Muscle of leg (tissue), 11 donors: ENCODE measurements around the gene UBE2L5. TPM values are rescaled to one million over a fixed set of nuclear protein-coding genes. Genes with fewer than 3 reads are reported as not detected.

Source experiments
- DNase-seq: peaks from one replicate; pipeline ENCODE4 v3.0.0; 2013
- H3K27ac ChIP-seq: one replicate; pipeline ENCODE4 v1.5.1; 2013; ENCODE audit warnings: mild to moderate bottlenecking, low read length, control low read depth
- H3K27me3 ChIP-seq: one replicate; pipeline ENCODE4 v1.6.1; 2013; ENCODE audit warnings: low read length; ENCODE audit not compliant: control insufficient read depth, insufficient read depth
- H3K36me3 ChIP-seq: one replicate; pipeline ENCODE4 v1.6.1; 2013; ENCODE audit warnings: low read length; ENCODE audit not compliant: control insufficient read depth, insufficient read depth
- H3K4me1 ChIP-seq: one replicate; pipeline ENCODE4 v1.6.1; 2013; ENCODE audit warnings: low read length; ENCODE audit not compliant: control insufficient read depth, insufficient read depth
- H3K4me3 ChIP-seq: one replicate; pipeline ENCODE4 v1.5.1; 2013; ENCODE audit warnings: low read length, control low read depth
- H3K9me3 ChIP-seq: replicated peaks from 2 replicates; pipeline ENCODE4 v1.6.1; 2013; ENCODE audit warnings: low read depth, low read length; ENCODE audit not compliant: control insufficient read depth
- WGBS: methylation state at CpG from one replicate; pipeline ENCODE4 v1.1.5; 2013; ENCODE audit warnings: missing lambda C conversion rate; ENCODE audit not compliant: insufficient coverage; 5-methylcytosine and 5-hydroxymethylcytosine counted together
- polyA plus RNA-seq, 8 donors: library from polyadenylated mRNA; unstranded; fragments of 120-200 nt; gene quantifications; one replicate each; pipeline versions ENCODE4 v1.2.1 to v1.2.3, GENCODE V29; 2013; ENCODE audit warnings: inconsistent platforms in 1 of 8, low replicate concordance in 1 of 8; ENCODE audit not compliant: insufficient read length in 8 of 8, insufficient read depth in 1 of 8
- total RNA-seq: library from RNA; stranded (reverse); fragments of 120-200 nt; gene quantifications from one replicate; pipeline ENCODE4 v1.2.4, GENCODE V29; 2013

The UBE2L5 gene
- total and polyA plus RNA-seq, 9 donors: 0.18 to 0.99 (median 0.70) TPM

GRCh38 chr13:30403456-30403855 is 18.8 kb upstream of the UBE2L5 start:
- Histone ChIP-seq H3K36me3 (no peaks in the 10 kb centered on the region), H3K4me1 (peaks cover 5% of the 10 kb centered on the region), H3K4me3 (no peak overlapping the region), H3K27me3 (no peaks in the 10 kb centered on the region), H3K9me3 (no peaks in the 10 kb centered on the region), H3K27ac (no peak overlapping the region)
- no CpG with 5 or more reads among the region's 6 CpGs for WGBS
- DNase-seq: no peak

GRCh38 chr13:30404207-30404606 is 18.1 kb upstream of the UBE2L5 start:
- Histone ChIP-seq H3K27ac (no peak overlapping the region), H3K4me3 (no peak overlapping the region), H3K9me3 (no peaks in the 10 kb centered on the region), H3K36me3 (no peaks in the 10 kb centered on the region), H3K4me1 (peaks cover 13% of the 10 kb centered on the region), H3K27me3 (no peaks in the 10 kb centered on the region)
- 20% methylated on average over 1 of the region's 5 CpGs for WGBS
- DNase-seq: peak; percentile 57

- Histone ChIP-seq H3K27ac (no peak overlapping the region), H3K9me3 (no peaks in the 10 kb centered on the region), H3K4me3 (no peak overlapping the region), H3K36me3 (no peaks in the 10 kb centered on the region), H3K27me3 (no peaks in the 10 kb centered on the region), H3K4me1 (peaks cover 16% of the 10 kb centered on the region)
- DNase-seq: no peak
- WGBS: 91% methylated on average over 7 of the region's 8 CpGs
Measured at GRCh38 chr13:30406779-30407416, 15.4 kb upstream of the UBE2L5 start.

GRCh38 chr13:30408319-30409101 is 13.8 kb upstream of the UBE2L5 start:
- under 1% methylated on average over 29 of the region's 51 CpGs for WGBS
- Histone ChIP-seq H3K4me3 (peak overlapping the region; percentile 41), H3K36me3 (no peaks in the 10 kb centered on the region), H3K9me3 (no peaks in the 10 kb centered on the region), H3K4me1 (peaks cover 16% of the 10 kb centered on the region), H3K27ac (peak overlapping the region; percentile 84), H3K27me3 (no peaks in the 10 kb centered on the region)
- peak; percentile 97 for DNase-seq

- DNase-seq: peak; percentile 61
- peaks cover 16% of the 10 kb centered on the region for H3K4me1 ChIP-seq
- H3K36me3 ChIP-seq: no peaks in the 10 kb centered on the region
- 79% methylated on average over 4 of the region's 13 CpGs for WGBS
- H3K4me3 ChIP-seq: no peak overlapping the region
- no peaks in the 10 kb centered on the region for H3K9me3 ChIP-seq
- peak overlapping the region; percentile 20 for H3K27ac ChIP-seq
- H3K27me3 ChIP-seq: no peaks in the 10 kb centered on the region
Measured at GRCh38 chr13:30409886-30410704, 12.2 kb upstream of the UBE2L5 start.

GRCh38 chr13:30410705-30411125 is 11.6 kb upstream of the UBE2L5 start:
- no peak for DNase-seq
- Histone ChIP-seq H3K4me1 (peaks cover 16% of the 10 kb centered on the region), H3K27me3 (no peaks in the 10 kb centered on the region), H3K27ac (no peak overlapping the region), H3K36me3 (no peaks in the 10 kb centered on the region), H3K4me3 (no peak overlapping the region), H3K9me3 (no peaks in the 10 kb centered on the region)
- no CpG with 5 or more reads among the region's 2 CpGs for WGBS

GRCh38 chr13:30412346-30412745 is 9.9 kb upstream of the UBE2L5 start:
- Histone ChIP-seq H3K27me3 (no peaks in the 10 kb centered on the region), H3K27ac (no peak overlapping the region), H3K4me1 (peaks cover 16% of the 10 kb centered on the region), H3K36me3 (no peaks in the 10 kb centered on the region), H3K4me3 (no peak overlapping the region), H3K9me3 (no peaks in the 10 kb centered on the region)
- no peak for DNase-seq

GRCh38 chr13:30413842-30414241 is 8.5 kb upstream of the UBE2L5 start:
- WGBS: no CpG with 5 or more reads among the region's 3 CpGs
- no peak for DNase-seq
- no peaks in the 10 kb centered on the region for H3K27me3 ChIP-seq

GRCh38 chr13:30415430-30416030 is 6.8 kb upstream of the UBE2L5 start:
- Histone ChIP-seq H3K4me1 (peaks cover under 1% of the 10 kb centered on the region), H3K27me3 (no peaks in the 10 kb centered on the region), H3K36me3 (no peaks in the 10 kb centered on the region), H3K27ac (no peak overlapping the region), H3K4me3 (no peak overlapping the region), H3K9me3 (no peaks in the 10 kb centered on the region)
- no peak for DNase-seq
- WGBS: no CpG with 5 or more reads among the region's 3 CpGs

More at GRCh38 chr13:30413842-30414241, 8.5 kb upstream of the UBE2L5 start:
- Histone ChIP-seq H3K9me3 (no peaks in the 10 kb centered on the region), H3K27ac (no peak overlapping the region), H3K4me1 (peaks cover 7% of the 10 kb centered on the region), H3K36me3 (no peaks in the 10 kb centered on the region), H3K4me3 (no peak overlapping the region)

GRCh38 chr13:30416471-30416870 is 5.8 kb upstream of the UBE2L5 start:
- H3K9me3 ChIP-seq: no peaks in the 10 kb centered on the region
- no peaks in the 10 kb centered on the region for H3K36me3 ChIP-seq
- H3K4me3 ChIP-seq: no peak overlapping the region
- no peak for DNase-seq
- WGBS: no CpG with 5 or more reads among the region's 1 CpG
- H3K27me3 ChIP-seq: no peaks in the 10 kb centered on the region
- H3K4me1 ChIP-seq: peaks cover 8% of the 10 kb centered on the region
- no peak overlapping the region for H3K27ac ChIP-seq
